ENCODE measurements around the gene TIMM22.

The TIMM22 gene

DNA sequence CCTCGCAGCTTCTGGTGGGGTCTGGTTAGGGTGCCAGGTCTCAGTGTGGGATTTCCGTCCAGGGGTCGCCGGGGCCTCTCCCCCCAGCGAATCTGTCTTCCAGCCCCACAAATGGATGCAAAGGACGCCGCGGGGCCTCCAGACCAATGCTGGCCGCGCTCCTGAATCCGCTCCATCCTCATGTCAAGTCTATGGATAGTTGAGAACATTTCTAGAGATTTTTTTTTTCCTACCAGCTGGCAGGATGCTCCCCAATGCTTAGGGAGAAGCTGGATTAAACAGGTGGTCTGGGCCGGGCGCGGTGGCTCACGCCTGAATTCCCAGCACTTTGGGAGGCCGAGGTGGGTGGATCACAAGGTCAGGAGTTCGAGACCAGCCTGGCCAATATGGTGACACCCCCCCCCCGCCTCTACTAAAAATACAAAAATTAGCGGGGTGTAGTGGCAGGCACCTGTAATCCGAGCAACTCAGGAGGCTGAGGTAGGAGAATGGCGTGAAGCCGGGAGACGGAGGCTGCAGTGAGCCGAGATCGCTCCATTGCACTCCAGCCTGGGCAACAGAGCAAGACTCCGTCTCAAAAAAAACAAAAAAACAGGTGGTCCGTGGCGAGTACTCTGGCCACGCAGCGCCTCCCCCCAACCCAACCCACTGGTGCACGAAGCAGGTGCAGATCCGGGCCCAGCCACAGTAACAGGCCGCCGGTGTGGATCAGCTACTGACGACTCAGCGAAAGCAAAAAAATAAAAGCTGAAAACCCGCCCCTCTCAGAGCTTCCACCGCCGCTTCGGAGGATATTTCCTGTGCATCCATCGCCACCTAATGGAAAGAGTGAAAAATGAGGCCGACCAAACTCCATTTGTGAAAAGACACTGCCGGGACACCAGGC lies 16.3 kb upstream of the TIMM22 start (continued):
- TF ChIP-seq, protein P1, sequence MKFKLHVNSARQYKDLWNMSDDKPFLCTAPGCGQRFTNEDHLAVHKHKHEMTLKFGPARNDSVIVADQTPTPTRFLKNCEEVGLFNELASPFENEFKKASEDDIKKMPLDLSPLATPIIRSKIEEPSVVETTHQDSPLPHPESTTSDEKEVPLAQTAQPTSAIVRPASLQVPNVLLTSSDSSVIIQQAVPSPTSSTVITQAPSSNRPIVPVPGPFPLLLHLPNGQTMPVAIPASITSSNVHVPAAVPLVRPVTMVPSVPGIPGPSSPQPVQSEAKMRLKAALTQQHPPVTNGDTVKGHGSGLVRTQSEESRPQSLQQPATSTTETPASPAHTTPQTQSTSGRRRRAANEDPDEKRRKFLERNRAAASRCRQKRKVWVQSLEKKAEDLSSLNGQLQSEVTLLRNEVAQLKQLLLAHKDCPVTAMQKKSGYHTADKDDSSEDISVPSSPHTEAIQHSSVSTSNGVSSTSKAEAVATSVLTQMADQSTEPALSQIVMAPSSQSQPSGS (tag by site-specific recombination; IDR thresholded peaks at IDR 0.05; ENCODE audit: low read depth) = no peak
- no peak for TF ChIP-seq ZNF398 (tag by site-specific recombination; IDR thresholded peaks at IDR 0.05)
- no peak for TF ChIP-seq ZBTB21 (tag by site-specific recombination; IDR thresholded peaks at IDR 0.05)
- TF ChIP-seq ZNF76 (tag by site-specific recombination; IDR thresholded peaks at IDR 0.05; ENCODE audit: borderline replicate concordance, low read depth) = no peak
- TF ChIP-seq ZNF48 (tag by site-specific recombination; IDR thresholded peaks at IDR 0.05) = no peak
- TF ChIP-seq FEZF1 (tag by site-specific recombination; IDR thresholded peaks at IDR 0.05) = no peak
- no peak for TF ChIP-seq ZNF202 (tag by site-specific recombination; IDR thresholded peaks at IDR 0.05; ENCODE audit: borderline replicate concordance)
- TF ChIP-seq ZNF214 (tag by site-specific recombination; IDR thresholded peaks at IDR 0.05; ENCODE audit: borderline replicate concordance) = no peak
- TF ChIP-seq ZNF707 (tag by site-specific recombination; IDR thresholded peaks at IDR 0.05) = no peak
- TF ChIP-seq TRIM28 (IDR thresholded peaks at IDR 0.05; ENCODE audit: borderline replicate concordance, low read length) = no peak
- TF ChIP-seq MEIS1 (CRISPR knock-in tag; IDR thresholded peaks at IDR 0.05; ENCODE audit: borderline replicate concordance) = no peak

DNA sequence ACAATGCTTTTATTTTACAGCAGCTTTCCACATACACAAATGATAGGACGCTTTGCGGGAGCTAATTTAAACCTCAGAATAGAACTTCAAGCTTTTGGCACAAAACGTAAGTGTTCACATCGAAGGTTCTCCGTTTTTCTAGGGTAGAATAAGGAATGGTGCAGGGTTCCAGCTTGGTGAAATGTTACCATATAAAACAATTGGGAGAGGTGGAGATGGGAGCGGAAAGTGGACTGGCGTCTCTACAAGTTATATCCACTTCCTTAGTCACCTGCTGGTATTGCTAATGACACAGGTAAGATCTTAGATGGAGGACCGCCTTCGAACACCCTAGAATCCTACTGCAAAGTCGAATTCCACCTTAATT lies 15.7 kb upstream of the TIMM22 start:
- TF ChIP-seq, protein P2, sequence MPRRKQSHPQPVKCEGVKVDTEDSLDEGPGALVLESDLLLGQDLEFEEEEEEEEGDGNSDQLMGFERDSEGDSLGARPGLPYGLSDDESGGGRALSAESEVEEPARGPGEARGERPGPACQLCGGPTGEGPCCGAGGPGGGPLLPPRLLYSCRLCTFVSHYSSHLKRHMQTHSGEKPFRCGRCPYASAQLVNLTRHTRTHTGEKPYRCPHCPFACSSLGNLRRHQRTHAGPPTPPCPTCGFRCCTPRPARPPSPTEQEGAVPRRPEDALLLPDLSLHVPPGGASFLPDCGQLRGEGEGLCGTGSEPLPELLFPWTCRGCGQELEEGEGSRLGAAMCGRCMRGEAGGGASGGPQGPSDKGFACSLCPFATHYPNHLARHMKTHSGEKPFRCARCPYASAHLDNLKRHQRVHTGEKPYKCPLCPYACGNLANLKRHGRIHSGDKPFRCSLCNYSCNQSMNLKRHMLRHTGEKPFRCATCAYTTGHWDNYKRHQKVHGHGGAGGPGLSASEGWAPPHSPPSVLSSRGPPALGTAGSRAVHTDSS (tag by site-specific recombination; IDR thresholded peaks at IDR 0.05) = no peak
- TF ChIP-seq ZNF366 (tag by site-specific recombination; conservative IDR thresholded peaks at IDR 0.05) (0 out of 2 replicates have a peak, but pooled peaks have one; percentile 0), ZNF707 (tag by site-specific recombination; IDR thresholded peaks at IDR 0.05) (no peak), ZSCAN30 (tag by site-specific recombination; IDR thresholded peaks at IDR 0.05) (no peak), ZBTB1 (tag by site-specific recombination; IDR thresholded peaks at IDR 0.05) (no peak), GLI4 (tag by site-specific recombination; IDR thresholded peaks at IDR 0.05) (no peak), PRDM1 (tag by site-specific recombination; IDR thresholded peaks at IDR 0.05) (no peak)
- POLR2A ChIA-PET = interaction anchor here (0.9 to 2.7 kb wide), 10 partner anchors 15 to 569 kb away, joined by 3 to 33 read pairs (median 9); partner anchors contain the start of genes GLOD4, MRM3 and TIMM22
- H3K4me3 ChIP-seq (ENCODE audit: low read depth, low read length) = no peak overlapping the region

DNA sequence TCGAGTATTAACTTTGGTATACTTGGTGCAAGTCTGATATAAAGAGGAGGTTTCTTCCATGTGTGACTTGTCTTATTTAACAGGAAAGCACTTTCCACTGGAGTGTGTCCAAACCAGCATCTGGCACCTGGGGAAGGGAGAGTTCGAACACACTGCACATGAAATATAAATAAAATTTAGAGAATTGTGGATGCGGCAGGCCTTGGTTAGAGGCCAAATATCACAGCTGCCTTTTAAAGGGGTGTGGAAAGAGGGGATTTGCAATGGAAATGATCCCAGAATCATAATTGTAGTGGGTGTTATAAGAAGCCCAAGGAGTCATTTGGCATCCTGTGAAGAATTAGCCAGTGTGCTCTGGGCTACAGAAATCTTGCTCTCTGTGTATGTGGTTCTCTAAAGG lies 13.0 kb upstream of the TIMM22 start:
- no peaks in the 10 kb centered on the region for H3K9me3 ChIP-seq (ENCODE audit: control insufficient read depth, insufficient read depth, low read depth, low read length)
- no peaks in the 10 kb centered on the region for H3K36me3 ChIP-seq (ENCODE audit: control insufficient read depth in 2 of 2, insufficient read depth in 1 of 2, low read length in 2 of 2)
- ChIA-PET CTCF (interaction anchor here (0.6 to 1.8 kb wide), 3 partner anchors 22 to 105 kb away, joined by 3 read pairs; no protein-coding TSS in a partner anchor), POLR2A (interaction anchor here (0.7 kb wide), 1 partner anchor 24 kb away, joined by 4 read pairs; no protein-coding TSS in a partner anchor)
- no peak overlapping the region for H3K4me3 ChIP-seq (ENCODE audit: low read depth, low read length)
- no peak overlapping the region for H3K27ac ChIP-seq (ENCODE audit: extremely low read depth, low read depth, low read length)
- H3K4me1 ChIP-seq (ENCODE audit: control insufficient read depth, insufficient read depth, low read length) = no peaks in the 10 kb centered on the region; the same call in 1 of the 2 replicates
- TF ChIP-seq, protein P3, sequence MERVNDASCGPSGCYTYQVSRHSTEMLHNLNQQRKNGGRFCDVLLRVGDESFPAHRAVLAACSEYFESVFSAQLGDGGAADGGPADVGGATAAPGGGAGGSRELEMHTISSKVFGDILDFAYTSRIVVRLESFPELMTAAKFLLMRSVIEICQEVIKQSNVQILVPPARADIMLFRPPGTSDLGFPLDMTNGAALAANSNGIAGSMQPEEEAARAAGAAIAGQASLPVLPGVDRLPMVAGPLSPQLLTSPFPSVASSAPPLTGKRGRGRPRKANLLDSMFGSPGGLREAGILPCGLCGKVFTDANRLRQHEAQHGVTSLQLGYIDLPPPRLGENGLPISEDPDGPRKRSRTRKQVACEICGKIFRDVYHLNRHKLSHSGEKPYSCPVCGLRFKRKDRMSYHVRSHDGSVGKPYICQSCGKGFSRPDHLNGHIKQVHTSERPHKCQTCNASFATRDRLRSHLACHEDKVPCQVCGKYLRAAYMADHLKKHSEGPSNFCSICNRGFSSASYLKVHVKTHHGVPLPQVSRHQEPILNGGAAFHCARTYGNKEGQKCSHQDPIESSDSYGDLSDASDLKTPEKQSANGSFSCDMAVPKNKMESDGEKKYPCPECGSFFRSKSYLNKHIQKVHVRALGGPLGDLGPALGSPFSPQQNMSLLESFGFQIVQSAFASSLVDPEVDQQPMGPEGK (tag by site-specific recombination; IDR thresholded peaks at IDR 0.05) = no peak
- TF ChIP-seq, protein P4, sequence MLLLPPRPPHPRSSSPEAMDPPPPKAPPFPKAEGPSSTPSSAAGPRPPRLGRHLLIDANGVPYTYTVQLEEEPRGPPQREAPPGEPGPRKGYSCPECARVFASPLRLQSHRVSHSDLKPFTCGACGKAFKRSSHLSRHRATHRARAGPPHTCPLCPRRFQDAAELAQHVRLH (tag by site-specific recombination; IDR thresholded peaks at IDR 0.05) = no peak
- TF ChIP-seq REST (tag by site-specific recombination; IDR thresholded peaks at IDR 0.05) = no peak
- no peak for TF ChIP-seq ZNF266 (tag by site-specific recombination; IDR thresholded peaks at IDR 0.05; ENCODE audit: low read depth)

More for the DNA sequence above, 15.7 kb upstream of the TIMM22 start:
- Histone ChIP-seq H3K27ac (ENCODE audit: extremely low read depth, low read depth, low read length) (no peak overlapping the region), H3K4me1 (ENCODE audit: control insufficient read depth, insufficient read depth, low read length) (peaks cover 9% of the 10 kb centered on the region; the same call in 1 of the 2 replicates), H3K36me3 (ENCODE audit: control insufficient read depth in 2 of 2, insufficient read depth in 1 of 2, low read length in 2 of 2) (no peaks in the 10 kb centered on the region), H3K9me3 (ENCODE audit: control insufficient read depth, insufficient read depth, low read depth, low read length) (no peaks in the 10 kb centered on the region)
- CTCF ChIA-PET = interaction anchor here (0.6 to 5.2 kb wide), 54 partner anchors 9 to 816 kb away, joined by 3 to 173 read pairs (median 5); partner anchors contain the start of genes GLOD4, MRM3 and TIMM22

All from HEK293 (cell line).